HepG2 (cell line): ENCODE results near the gene LIPT2. TPM values are rescaled to one million over a fixed set of nuclear protein-coding genes. Genes with fewer than 3 reads are reported as not detected.

Experiments used
- BRCA1 ChIP-seq: sonication (generic); formaldehyde crosslinking; IDR thresholded peaks from 2 replicates; pipeline ENCODE4 v1.4.0; 2020; ENCODE audit warnings: missing genetic modification reagents
- MIER3 ChIP-seq: IDR thresholded peaks from 2 replicates; pipeline ENCODE4 v1.6.1; 2016; ENCODE audit warnings: missing compliant biosample characterization, borderline replicate concordance
- NAIF1 ChIP-seq: sonication (generic); formaldehyde crosslinking; IDR thresholded peaks from 2 replicates; pipeline ENCODE4 v1.5.0; 2020; ENCODE audit warnings: mild to moderate bottlenecking, missing genetic modification reagents, borderline replicate concordance
- NFAT5 ChIP-seq: sonication (generic); formaldehyde crosslinking; IDR thresholded peaks from 2 replicates; pipeline ENCODE4 v1.4.0; 2020; ENCODE audit warnings: missing genetic modification reagents
- PCBP2 ChIP-seq: fragments of 200-400 bp; formaldehyde crosslinking; optimal IDR thresholded peaks from 2 replicates; pipeline ENCODE3; 2018; ENCODE audit warnings: low read length, low read depth; ENCODE audit not compliant: poor library complexity, severe bottlenecking
- PHF8 ChIP-seq: sonication (generic); formaldehyde crosslinking; IDR thresholded peaks from 2 replicates; pipeline ENCODE4 v1.5.0; 2020; ENCODE audit warnings: missing genetic modification reagents
- REL ChIP-seq: sonication (generic); formaldehyde crosslinking; conservative IDR thresholded peaks from 2 replicates; pipeline ENCODE4 v1.8.0; 2022; ENCODE audit warnings: mild to moderate bottlenecking, missing genetic modification reagents, moderate library complexity
- TFDP1 ChIP-seq: IDR thresholded peaks from 2 replicates; pipeline ENCODE4 v1.6.1; 2016; ENCODE audit warnings: missing compliant biosample characterization, missing genetic modification reagents, borderline replicate concordance
- THAP9 ChIP-seq: sonication (generic); formaldehyde crosslinking; IDR thresholded peaks from 2 replicates; pipeline ENCODE4; 2020; ENCODE audit warnings: missing genetic modification reagents, mild to moderate bottlenecking, borderline replicate concordance
- THYN1 ChIP-seq: sonication (generic); formaldehyde crosslinking; IDR thresholded peaks from 2 replicates; pipeline ENCODE4 v1.8.1; 2023; ENCODE audit warnings: low read depth, mild to moderate bottlenecking, moderate library complexity, missing genetic modification reagents, borderline replicate concordance
- ZBTB46 ChIP-seq: sonication (generic); formaldehyde crosslinking; IDR thresholded peaks from 2 replicates; pipeline ENCODE4 v1.4.0; 2020; ENCODE audit warnings: mild to moderate bottlenecking, missing genetic modification reagents, borderline replicate concordance
- ZNF207 ChIP-seq: fragments of 450-650 bp; IDR thresholded peaks from 2 replicates; pipeline ENCODE4 v1.6.1; 2016; ENCODE audit warnings: antibody characterized with exemption, borderline replicate concordance
- ZNF496 ChIP-seq: sonication (generic); formaldehyde crosslinking; IDR thresholded peaks from 2 replicates; pipeline ENCODE4 v1.8.1; 2023; ENCODE audit warnings: mild to moderate bottlenecking, moderate library complexity, missing genetic modification reagents; ENCODE audit not compliant: insufficient replicate concordance
- ZNF773 ChIP-seq: sonication (generic); formaldehyde crosslinking; IDR thresholded peaks from 2 replicates; pipeline ENCODE4 v1.4.0; 2020; ENCODE audit warnings: missing genetic modification reagents, borderline replicate concordance
- ZNF841 ChIP-seq: sonication (generic); formaldehyde crosslinking; IDR thresholded peaks from 2 replicates; pipeline ENCODE4 v1.8.1; 2023; ENCODE audit warnings: missing genetic modification reagents, borderline replicate concordance
- ZNF850 ChIP-seq: sonication (generic); formaldehyde crosslinking; conservative IDR thresholded peaks from 2 replicates; pipeline ENCODE4 v1.9.0; 2021; ENCODE audit warnings: mild to moderate bottlenecking, missing genetic modification reagents
- polyA plus RNA-seq, 8 experiments: library from polyadenylated mRNA; depleted of rRNA in 3 of 8; stranded (reverse) in 7 of 8; unstranded in 1 of 8; fragments of >200 nt; fragmentation: Illumina TruSeq in 4 of 8; extraction: Trizol in 4 of 8; gene quantifications; 2 replicates each; pipeline versions ENCODE4 v1.2.1 to v1.2.3, GENCODE V29; 2011 to 2016; ENCODE audit warnings: low read depth in 4 of 8, missing spikeins in 1 of 8, mixed read lengths in 1 of 8; ENCODE audit not compliant: insufficient read depth in 1 of 8
- total RNA-seq, 5 experiments: library from RNA; depleted of rRNA; stranded (reverse); fragments of >200 nt; fragmentation: Illumina TruSeq; extraction: Trizol; gene quantifications; 2 replicates each; pipeline ENCODE4 v1.2.3, GENCODE V29; 2016; ENCODE audit warnings: low read depth in 1 of 5

Gene LIPT2
- total and polyA plus RNA-seq, 2 of the 13 experiments (the other 11 are each of a cell fraction or from before 2014, with no cell fraction given) = 3.0 to 5.6 TPM

- TF ChIP-seq NAIF1 (CRISPR knock-in tag) = no peak
- no peak for TF ChIP-seq ZNF496 (CRISPR knock-in tag)
- TF ChIP-seq TFDP1 = no peak
- TF ChIP-seq PCBP2 = no peak
- TF ChIP-seq ZNF773 (CRISPR knock-in tag) = no peak
- TF ChIP-seq BRCA1 = no peak
- no peak for TF ChIP-seq ZBTB46 (CRISPR knock-in tag)
- no peak for TF ChIP-seq NFAT5 (CRISPR knock-in tag)
- TF ChIP-seq THAP9 = no peak
- no peak for TF ChIP-seq THYN1 (CRISPR knock-in tag)
- peak; percentile 49; the same call in 1 of the 2 replicates for TF ChIP-seq MIER3
- peak; percentile 32; the same call in 1 of the 2 replicates for TF ChIP-seq PHF8 (CRISPR knock-in tag)
- no peak for TF ChIP-seq ZNF850 (CRISPR knock-in tag)
- no peak for TF ChIP-seq ZNF207
- no peak for TF ChIP-seq REL
- no peak for TF ChIP-seq ZNF841 (CRISPR knock-in tag)
These were observed 31.5 kb downstream of the LIPT2 start (continued) for GRCh38 chr11:74462009-74462408.
